ENCODE data around the gene CHKA.

CHKA gene

GRCh38 chr11:68016904-68017817 is 104.0 kb downstream of the CHKA start:
- H3K4me1 Mint-ChIP-seq (ENCODE audit: low read depth): no peaks in the 10 kb centered on the region
- H3K27me3 Mint-ChIP-seq: no peaks in the 10 kb centered on the region
- no peaks in the 10 kb centered on the region for H3K36me3 Mint-ChIP-seq (ENCODE audit: low read depth)
- no peaks in the 10 kb centered on the region for H3K9me3 Mint-ChIP-seq
- H3K4me3 Mint-ChIP-seq: no peak overlapping the region
- H3K27ac Mint-ChIP-seq: no peak overlapping the region

GRCh38 chr11:68016161-68016903 is 104.9 kb downstream of the CHKA start:
- Mint-ChIP-seq H3K4me1 (ENCODE audit: low read depth) (no peaks in the 10 kb centered on the region), H3K9me3 (no peaks in the 10 kb centered on the region), H3K36me3 (ENCODE audit: low read depth) (no peaks in the 10 kb centered on the region), H3K27me3 (no peaks in the 10 kb centered on the region), H3K27ac (no peak overlapping the region), H3K4me3 (no peak overlapping the region)

- H3K9me3 Mint-ChIP-seq: no peaks in the 10 kb centered on the region
- H3K4me1 Mint-ChIP-seq (ENCODE audit: low read depth): no peaks in the 10 kb centered on the region
- no peaks in the 10 kb centered on the region for H3K27me3 Mint-ChIP-seq
- no peak overlapping the region for H3K4me3 Mint-ChIP-seq
- no peaks in the 10 kb centered on the region for H3K36me3 Mint-ChIP-seq (ENCODE audit: low read depth)
- no peak overlapping the region for H3K27ac Mint-ChIP-seq
Observed at GRCh38 chr11:68015467-68015866, 105.7 kb downstream of the CHKA start.

GRCh38 chr11:68014947-68015447 is 106.2 kb downstream of the CHKA start:
- no peaks in the 10 kb centered on the region for H3K9me3 Mint-ChIP-seq
- H3K4me3 Mint-ChIP-seq: no peak overlapping the region
- H3K4me1 Mint-ChIP-seq (ENCODE audit: low read depth): peaks cover 2% of the 10 kb centered on the region
- no peaks in the 10 kb centered on the region for H3K27me3 Mint-ChIP-seq
- no peaks in the 10 kb centered on the region for H3K36me3 Mint-ChIP-seq (ENCODE audit: low read depth)
- H3K27ac Mint-ChIP-seq: no peak overlapping the region

GRCh38 chr11:68014157-68014946 is 106.8 kb downstream of the CHKA start:
- H3K27me3 Mint-ChIP-seq: no peaks in the 10 kb centered on the region
- no peaks in the 10 kb centered on the region for H3K9me3 Mint-ChIP-seq
- H3K4me1 Mint-ChIP-seq (ENCODE audit: low read depth): peaks cover 8% of the 10 kb centered on the region

GRCh38 chr11:68013611-68014156 is 107.5 kb downstream of the CHKA start:
- H3K27me3 Mint-ChIP-seq: no peaks in the 10 kb centered on the region
- peaks cover 15% of the 10 kb centered on the region for H3K4me1 Mint-ChIP-seq (ENCODE audit: low read depth)
- no peaks in the 10 kb centered on the region for H3K9me3 Mint-ChIP-seq
- H3K27ac Mint-ChIP-seq: no peak overlapping the region
- H3K36me3 Mint-ChIP-seq (ENCODE audit: low read depth): no peaks in the 10 kb centered on the region
- no peak overlapping the region for H3K4me3 Mint-ChIP-seq

More at GRCh38 chr11:68014157-68014946, 106.8 kb downstream of the CHKA start:
- no peak overlapping the region for H3K4me3 Mint-ChIP-seq
- H3K27ac Mint-ChIP-seq: no peak overlapping the region
- H3K36me3 Mint-ChIP-seq (ENCODE audit: low read depth): no peaks in the 10 kb centered on the region

GRCh38 chr11:68012843-68013610 is 108.2 kb downstream of the CHKA start:
- Mint-ChIP-seq H3K4me3 (no peak overlapping the region), H3K4me1 (ENCODE audit: low read depth) (peaks cover 16% of the 10 kb centered on the region), H3K9me3 (no peaks in the 10 kb centered on the region), H3K36me3 (ENCODE audit: low read depth) (no peaks in the 10 kb centered on the region), H3K27ac (no peak overlapping the region), H3K27me3 (no peaks in the 10 kb centered on the region)

- Mint-ChIP-seq H3K27me3 (no peaks in the 10 kb centered on the region), H3K4me3 (no peak overlapping the region), H3K36me3 (ENCODE audit: low read depth) (no peaks in the 10 kb centered on the region), H3K9me3 (no peaks in the 10 kb centered on the region), H3K4me1 (ENCODE audit: low read depth) (peaks cover 16% of the 10 kb centered on the region), H3K27ac (no peak overlapping the region)
Observed at GRCh38 chr11:68012044-68012842, 108.9 kb downstream of the CHKA start.

- peaks cover 16% of the 10 kb centered on the region for H3K4me1 Mint-ChIP-seq (ENCODE audit: low read depth)
- H3K27me3 Mint-ChIP-seq: no peaks in the 10 kb centered on the region
- no peaks in the 10 kb centered on the region for H3K36me3 Mint-ChIP-seq (ENCODE audit: low read depth)
- H3K4me3 Mint-ChIP-seq: no peak overlapping the region
- H3K27ac Mint-ChIP-seq: no peak overlapping the region
- no peaks in the 10 kb centered on the region for H3K9me3 Mint-ChIP-seq
Observed at GRCh38 chr11:68011051-68011943, 109.9 kb downstream of the CHKA start.

- no peak within 1 kb of the TSS for H3K4me3 Mint-ChIP-seq
- peak within 1 kb of the TSS; percentile 13 for H3K27ac Mint-ChIP-seq
- H3K36me3 Mint-ChIP-seq (ENCODE audit: low read depth): no peaks in the 10 kb centered on the region
- H3K9me3 Mint-ChIP-seq: no peaks in the 10 kb centered on the region
- no peaks in the 10 kb centered on the region for H3K27me3 Mint-ChIP-seq
- H3K4me1 Mint-ChIP-seq (ENCODE audit: low read depth): peaks cover 19% of the 10 kb centered on the region
Observed at GRCh38 chr11:68010090-68011041, 110.8 kb downstream of the CHKA start, which contains the start of gene ALDH3B1. TSS of gene ALDH3B1 (plus strand) at chr11:68010327. CDS start at chr11:68015298, 4,971 bp downstream.

GRCh38 chr11:68009391-68010089 is 111.6 kb downstream of the CHKA start:
- no peaks in the 10 kb centered on the region for H3K36me3 Mint-ChIP-seq (ENCODE audit: low read depth)
- H3K4me3 Mint-ChIP-seq: no peak overlapping the region
- H3K27ac Mint-ChIP-seq: peak overlapping the region; percentile 13
- H3K9me3 Mint-ChIP-seq: no peaks in the 10 kb centered on the region
- H3K27me3 Mint-ChIP-seq: no peaks in the 10 kb centered on the region
- peaks cover 24% of the 10 kb centered on the region for H3K4me1 Mint-ChIP-seq (ENCODE audit: low read depth)

Measured in stimulated activated naive CD8-positive, alpha-beta T cell treated with anti-CD3 and anti-CD28 coated beads, Interleukin-15, Interleukin-2, amounts not matched to agents 100 ng/mL and 50 ng/mL, for 24 hours (primary cell).